LHCN-M2 (cell line): ENCODE data around the gene FAN1. TPM values are rescaled to one million over a fixed set of nuclear protein-coding genes. Genes with fewer than 3 reads are reported as not detected.

ENCODE experiments used
- total RNA-seq: library from RNA; depleted of rRNA; stranded (reverse); fragments of >200 nt; gene quantifications from 2 replicates; pipeline ENCODE4 v1.2.3, GENCODE V29; 2014; rRNA removed

Gene FAN1
- total RNA-seq, 1 experiment from 2014 or later: 17.7 TPM

Other genes with a start within 250 kb of the FAN1 start
- gene MTMR10, start 87.7 kb downstream of the FAN1 start, total RNA-seq: 8.8 and 10.3 TPM in 2 replicates
- gene TRPM1, start 197.8 kb downstream of the FAN1 start, total RNA-seq: not detected in 2 replicates